A673 (cell line): ENCODE data around the gene FBLN1. TPM values are rescaled to one million over a fixed set of nuclear protein-coding genes. Genes with fewer than 3 reads are reported as not detected.

ENCODE experiments used
- BruUV-seq: library from RNA; stranded (reverse); fragments of 400-500 nt; replicated peaks from 2 replicates; lab custom pipeline; 2021; lab: Mats Ljungman, UMichigan
- CTCF ChIA-PET: fragments of 300-600 bp; sonication (Branson Sonifier 250); formaldehyde crosslinking; loops from one replicate; lab custom pipeline; 2022; ENCODE audit warnings: antibody characterized with exemption; lab: Charles Lee
- POLR2A ChIA-PET: fragments of 300-600 bp; sonication (Branson Sonifier 250); formaldehyde crosslinking; loops from one replicate; lab custom pipeline; 2022; ENCODE audit warnings: antibody characterized with exemption; ENCODE audit not compliant: low non-redundant PET; lab: Charles Lee
- DNase-seq: peaks from one replicate; pipeline ENCODE4 v3.0.0-alpha.2; 2015; ENCODE audit warnings: low spot score
- H3K27ac ChIP-seq: fragments of 200-600 bp; sonication (generic); 2 replicates; pipeline ENCODE4 v1.5.1; 2016; ENCODE audit warnings: mixed run types, low read depth, mild to moderate bottlenecking, mixed read lengths, antibody characterized with exemption, low read length; ENCODE audit not compliant: poor library complexity, severe bottlenecking
- H3K27me3 ChIP-seq: fragments of 200-600 bp; sonication (generic); replicated peaks from 2 replicates; pipeline ENCODE4 v1.6.1; 2017; ENCODE audit warnings: mixed run types, low read depth, mild to moderate bottlenecking, mixed read lengths, antibody characterized with exemption, low read length; ENCODE audit not compliant: insufficient read depth, poor library complexity
- H3K36me3 ChIP-seq: fragments of 200-600 bp; sonication (generic); 2 replicates; pipeline ENCODE4 v1.6.1; 2016; ENCODE audit warnings: mixed run types, mild to moderate bottlenecking, mixed read lengths, antibody characterized with exemption, low read length; ENCODE audit not compliant: insufficient read depth, poor library complexity, severe bottlenecking
- H3K4me1 ChIP-seq: fragments of 200-600 bp; sonication (generic); 2 replicates; pipeline ENCODE4 v1.6.1; 2017; ENCODE audit warnings: mixed run types, mild to moderate bottlenecking, mixed read lengths, antibody characterized with exemption, low read length; ENCODE audit not compliant: insufficient read depth, poor library complexity, severe bottlenecking
- H3K4me3 ChIP-seq: fragments of 200-600 bp; sonication (generic); 2 replicates; pipeline ENCODE4 v1.5.1; 2016; ENCODE audit warnings: low read depth, mixed run types, mild to moderate bottlenecking, mixed read lengths, low read length; ENCODE audit not compliant: poor library complexity, severe bottlenecking
- H3K9me3 ChIP-seq: fragments of 200-600 bp; sonication (generic); 2 replicates; pipeline ENCODE4 v1.6.1; 2016; ENCODE audit warnings: mixed run types, low read depth, mild to moderate bottlenecking, mixed read lengths, antibody characterized with exemption, low read length; ENCODE audit not compliant: poor library complexity, severe bottlenecking
- CTCF ChIP-seq: fragments of 300-800, 200-600 bp; sonication (generic); conservative IDR thresholded peaks from 2 replicates; pipeline ENCODE4 v1.5.1; 2017; ENCODE audit warnings: low read depth, mild to moderate bottlenecking, antibody characterized with exemption, low read length, moderate library complexity, mixed read lengths
- EZH2 ChIP-seq: fragments of 200-600 bp; sonication (generic); IDR thresholded peaks from 2 replicates; pipeline ENCODE4 v1.6.1; 2017; ENCODE audit warnings: borderline replicate concordance, low read depth, mild to moderate bottlenecking, mixed read lengths, antibody characterized with exemption, low read length; ENCODE audit not compliant: poor library complexity, severe bottlenecking
- intact Hi-C: fragments of 100-400 bp; cut with micrococcal nuclease; formaldehyde crosslinking; loops from one replicate; pipeline ENCODE4 v1.10.0; 2022; ENCODE audit not compliant: unreplicated experiment
- total RNA-seq: library from RNA; stranded (reverse); gene quantifications from 2 replicates; pipeline ENCODE4 v1.2.3, GENCODE V29; 2021

Gene FBLN1
- total RNA-seq, 1 experiment from 2014 or later: 96.4 TPM

GRCh38 chr22:45518136-45518535 is 15.5 kb downstream of the FBLN1 start:
- CTCF ChIA-PET: no interaction called here
- Histone ChIP-seq H3K36me3 (peaks cover 3% of the 10 kb centered on the region), H3K27ac (no peak overlapping the region), H3K9me3 (no peaks in the 10 kb centered on the region), H3K27me3 (no peaks in the 10 kb centered on the region), H3K4me1 (no peaks in the 10 kb centered on the region), H3K4me3 (no peak overlapping the region)
- DNase-seq: no peak
- no TSS peak for BruUV-seq
- TF ChIP-seq EZH2: no peak
- TF ChIP-seq CTCF: no peak
- intact Hi-C loops: no loop called here
- POLR2A ChIA-PET: no interaction called here

GRCh38 chr22:45518580-45518991 is 15.9 kb downstream of the FBLN1 start:
- no TSS peak for BruUV-seq
- intact Hi-C loops: no loop called here
- Histone ChIP-seq H3K27me3 (no peaks in the 10 kb centered on the region), H3K9me3 (no peaks in the 10 kb centered on the region), H3K27ac (no peak overlapping the region), H3K4me3 (no peak overlapping the region), H3K4me1 (no peaks in the 10 kb centered on the region), H3K36me3 (peaks cover 3% of the 10 kb centered on the region)
- POLR2A ChIA-PET: no interaction called here
- TF ChIP-seq EZH2: no peak
- TF ChIP-seq CTCF: no peak
- no peak for DNase-seq
- CTCF ChIA-PET: no interaction called here

DNA sequence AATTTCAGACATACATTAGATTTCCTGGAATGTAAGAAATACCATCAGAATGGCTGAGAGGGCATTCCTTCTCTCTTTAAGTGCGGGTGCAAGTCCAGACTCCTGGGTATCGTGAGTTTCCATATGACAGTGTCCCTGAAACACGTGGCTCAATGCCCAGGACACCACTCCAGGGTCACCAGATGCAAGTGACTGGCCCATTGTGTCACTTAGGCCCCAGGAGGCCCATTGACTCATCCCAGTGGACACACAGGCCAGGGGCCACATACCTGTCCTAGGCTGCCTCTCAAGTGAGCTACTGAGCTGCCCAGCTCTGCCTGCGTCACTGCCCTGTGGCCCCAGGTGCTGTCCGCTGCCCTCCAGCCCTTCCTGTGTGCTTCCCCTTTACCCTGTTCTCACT is 18.5 kb downstream of the FBLN1 start:
- no peak for DNase-seq
- Histone ChIP-seq H3K27me3 (no peaks in the 10 kb centered on the region), H3K4me1 (no peaks in the 10 kb centered on the region), H3K9me3 (no peaks in the 10 kb centered on the region), H3K27ac (no peak overlapping the region), H3K4me3 (no peak overlapping the region), H3K36me3 (peaks cover 13% of the 10 kb centered on the region)
- TF ChIP-seq CTCF (no peak), EZH2 (no peak)
- intact Hi-C loops: no loop called here
- no TSS peak for BruUV-seq
- POLR2A ChIA-PET: no interaction called here
- CTCF ChIA-PET: no interaction called here
